HG02938 (cell line): ENCODE measurements around the gene RADX.
"Not testable (repeated sequence)": the region's sequence is repeated elsewhere in the genome, so short reads cannot be mapped to it uniquely, and the experiment has no call there.

Experiments used
- ATAC-seq: cut with Tn5 transposase; IDR thresholded peaks from one replicate; pipeline ENCODE4 v1.9.1; 2021; ENCODE audit warnings: mild to moderate bottlenecking, moderate library complexity; ENCODE audit not compliant: unreplicated experiment

The RADX gene

GRCh38 chrX:106611679-106612392 lies at the start of gene RADX:
Gene RADX (plus strand): TSS chrX:106611978. CDS start chrX:106612081, 103 bp downstream.
- ATAC-seq: peak; percentile 95

- no peak for ATAC-seq
Observed at GRCh38 chrX:106564986-106565385, 46.8 kb upstream of the RADX start.

- no peak for ATAC-seq
Observed at GRCh38 chrX:106566362-106566761, 45.4 kb upstream of the RADX start.

GRCh38 chrX:106581856-106582255 lies 29.9 kb upstream of the RADX start:
- ATAC-seq: no peak

- no peak for ATAC-seq
Observed at GRCh38 chrX:106585478-106585877, 26.3 kb upstream of the RADX start.

- ATAC-seq: no peak
Observed at GRCh38 chrX:106588801-106589200, 23.0 kb upstream of the RADX start.

GRCh38 chrX:106599411-106599810 lies 12.4 kb upstream of the RADX start:
- ATAC-seq: no peak

GRCh38 chrX:106606571-106606970 lies 5.2 kb upstream of the RADX start:
- ATAC-seq: no peak

- no peak for ATAC-seq
Observed at GRCh38 chrX:106608016-106608415, 3.8 kb upstream of the RADX start.

- peak; percentile 10 for ATAC-seq
Observed at GRCh38 chrX:106611317-106611678, 480 bp upstream of the RADX start.

GRCh38 chrX:106612393-106612763 lies 600 bp downstream of the RADX start:
- ATAC-seq: peak; percentile 16

GRCh38 chrX:106613277-106613676 lies 1.5 kb downstream of the RADX start:
- ATAC-seq: no peak

GRCh38 chrX:106615041-106615440 lies 3.3 kb downstream of the RADX start:
- no peak for ATAC-seq

GRCh38 chrX:106619797-106620196 lies 8.0 kb downstream of the RADX start:
- no peak for ATAC-seq

GRCh38 chrX:106621836-106622235 lies 10.1 kb downstream of the RADX start:
- ATAC-seq: no peak

- ATAC-seq: no peak
Observed at GRCh38 chrX:106626789-106627188, 15.0 kb downstream of the RADX start.

GRCh38 chrX:106631615-106632014 lies 19.8 kb downstream of the RADX start:
- ATAC-seq: no peak

GRCh38 chrX:106649523-106650428 lies 38.0 kb downstream of the RADX start:
- ATAC-seq: peak; percentile 99

GRCh38 chrX:106653625-106654024 lies 41.8 kb downstream of the RADX start:
- not testable (repeated sequence) for ATAC-seq

- no peak for ATAC-seq
Observed at GRCh38 chrX:106670631-106671030, 58.9 kb downstream of the RADX start.

- ATAC-seq: no peak
Observed at GRCh38 chrX:106672527-106672926, 60.7 kb downstream of the RADX start.

GRCh38 chrX:106680716-106681115 lies 68.9 kb downstream of the RADX start:
- ATAC-seq: no peak
